Loucy (cell line): ENCODE data around the gene TBKBP1.
A peak's percentile ranks its signal among the peaks of the same experiment; 100 is the strongest.

Experiments used
- H2AFZ ChIP-seq: fragments of 200-600 bp; sonication (generic); 2 replicates; pipeline ENCODE4 v1.6.0; 2016; ENCODE audit warnings: antibody characterized with exemption, mild to moderate bottlenecking, low read length, moderate library complexity
- H3F3A ChIP-seq: fragments of 200-600 bp; 2 replicates; pipeline ENCODE4 v1.6.0; 2016; ENCODE audit warnings: antibody characterized with exemption, low read depth, mild to moderate bottlenecking
- H3K27me3 ChIP-seq: fragments of 200-600 bp; sonication (generic); 2 replicates; pipeline ENCODE4 v1.6.1; 2014; ENCODE audit warnings: low read length, mild to moderate bottlenecking; ENCODE audit not compliant: insufficient read depth, poor library complexity, severe bottlenecking
- H3K36me3 ChIP-seq: fragments of 200-600 bp; sonication (generic); 2 replicates; pipeline ENCODE4 v1.6.1; 2016; ENCODE audit warnings: low read length; ENCODE audit not compliant: insufficient read depth
- H3K4me1 ChIP-seq: fragments of 200-600 bp; sonication (generic); 2 replicates; pipeline ENCODE4 v1.5.1; 2014; ENCODE audit warnings: low read length, mild to moderate bottlenecking; ENCODE audit not compliant: insufficient read depth, poor library complexity, severe bottlenecking
- H3K4me2 ChIP-seq: fragments of 200-600 bp; sonication (generic); 2 replicates; pipeline ENCODE4 v1.6.0; 2014; ENCODE audit warnings: antibody characterized with exemption, low read length, low read depth, mild to moderate bottlenecking; ENCODE audit not compliant: poor library complexity, severe bottlenecking
- H3K4me3 ChIP-seq: fragments of 200-600 bp; sonication (generic); 2 replicates; pipeline ENCODE4 v1.5.1; 2014; ENCODE audit warnings: low read length, mild to moderate bottlenecking, mixed read lengths; ENCODE audit not compliant: poor library complexity, severe bottlenecking
- H3K79me2 ChIP-seq: fragments of 200-600 bp; sonication (generic); 2 replicates; pipeline ENCODE4 v1.6.1; 2014; ENCODE audit warnings: low read length; ENCODE audit not compliant: insufficient read depth
- H3K9ac ChIP-seq: fragments of 200-600 bp; sonication (generic); 2 replicates; pipeline ENCODE4 v1.6.0; 2014; ENCODE audit warnings: mild to moderate bottlenecking, low read depth, low read length, moderate library complexity; ENCODE audit not compliant: poor library complexity, severe bottlenecking
- H3K9me2 ChIP-seq: fragments of 200-600 bp; sonication (generic); replicated peaks from 2 replicates; pipeline ENCODE4 v1.6.1; 2016; ENCODE audit warnings: low read depth, low read length, mixed read lengths
- H3K9me3 ChIP-seq: fragments of 200-600 bp; sonication (generic); 2 replicates; pipeline ENCODE4 v1.6.1; 2014; ENCODE audit warnings: mild to moderate bottlenecking, antibody characterized with exemption, low read length, low read depth; ENCODE audit not compliant: insufficient read depth
- H4K20me1 ChIP-seq: fragments of 200-600 bp; sonication (generic); 2 replicates; pipeline ENCODE4 v1.6.0; 2014; ENCODE audit warnings: antibody characterized with exemption, low read length, mild to moderate bottlenecking; ENCODE audit not compliant: insufficient read depth, poor library complexity, severe bottlenecking
- EZH2phosphoT487 ChIP-seq: fragments of 200-600 bp; IDR thresholded peaks from 2 replicates; pipeline ENCODE4 v1.6.1; 2018; ENCODE audit warnings: antibody characterized with exemption, mild to moderate bottlenecking, moderate library complexity, borderline replicate concordance
- TF ChIP-seq, protein P1 (sequence below): fragments of 200-600 bp; sonication (generic); conservative IDR thresholded peaks from 2 replicates; pipeline ENCODE4 v1.5.1; 2014; ENCODE audit warnings: mild to moderate bottlenecking, antibody characterized with exemption, low read length

TBKBP1 gene

DNA sequence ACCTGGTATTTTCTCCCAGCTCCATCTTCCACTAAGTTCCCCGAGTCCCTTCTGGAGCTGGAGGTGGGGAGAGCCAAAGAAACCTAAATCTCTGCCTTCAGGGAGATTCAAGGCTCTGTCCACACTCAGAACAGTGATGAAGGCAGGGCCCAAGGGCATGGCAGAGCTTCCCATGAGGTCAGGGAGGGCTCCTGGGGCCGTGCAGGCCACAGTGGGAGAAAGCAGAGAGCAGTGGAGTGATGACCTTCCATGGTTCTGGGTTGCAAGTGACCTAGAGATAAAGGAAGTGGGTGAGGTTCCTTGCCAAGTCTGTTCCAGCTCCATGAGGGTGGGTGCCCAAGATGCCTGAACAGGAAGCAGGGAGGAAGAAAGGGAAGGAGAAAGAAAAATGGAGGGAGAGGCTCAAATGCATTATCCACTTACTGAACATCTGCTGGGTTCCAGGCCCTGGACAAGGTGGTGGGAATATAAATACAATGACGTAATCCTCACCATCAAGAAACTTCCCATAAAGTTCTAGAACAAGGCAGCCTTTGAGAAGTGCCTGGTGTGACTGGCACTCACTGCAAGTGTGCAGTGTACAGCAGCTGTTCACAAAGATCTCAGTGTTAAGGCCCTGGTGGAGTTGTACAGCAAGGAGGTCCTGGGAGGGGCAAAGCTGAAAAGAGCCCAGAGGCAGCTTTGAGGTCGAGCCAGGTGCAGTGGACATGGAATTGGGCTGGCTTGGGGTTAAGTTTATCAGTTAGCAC, 13.3 kb downstream of the TBKBP1 start:
- Histone ChIP-seq H3K36me3 (no peaks in the 10 kb centered on the region; the same call in 1 of the 2 replicates), H3K9me2 (no peaks in the 10 kb centered on the region), H3K9me3 (no peaks in the 10 kb centered on the region), H3K4me2 (peak overlapping the region; percentile 62), H3F3A (no peaks in the 10 kb centered on the region), H3K79me2 (no peaks in the 10 kb centered on the region), H4K20me1 (no peaks in the 10 kb centered on the region), H3K4me1 (peaks cover 53% of the 10 kb centered on the region), H3K9ac (peak overlapping the region; percentile 23), H3K4me3 (no peak overlapping the region), H2AFZ (no peak overlapping the region), H3K27me3 (no peaks in the 10 kb centered on the region)
- TF ChIP-seq, protein P1, sequence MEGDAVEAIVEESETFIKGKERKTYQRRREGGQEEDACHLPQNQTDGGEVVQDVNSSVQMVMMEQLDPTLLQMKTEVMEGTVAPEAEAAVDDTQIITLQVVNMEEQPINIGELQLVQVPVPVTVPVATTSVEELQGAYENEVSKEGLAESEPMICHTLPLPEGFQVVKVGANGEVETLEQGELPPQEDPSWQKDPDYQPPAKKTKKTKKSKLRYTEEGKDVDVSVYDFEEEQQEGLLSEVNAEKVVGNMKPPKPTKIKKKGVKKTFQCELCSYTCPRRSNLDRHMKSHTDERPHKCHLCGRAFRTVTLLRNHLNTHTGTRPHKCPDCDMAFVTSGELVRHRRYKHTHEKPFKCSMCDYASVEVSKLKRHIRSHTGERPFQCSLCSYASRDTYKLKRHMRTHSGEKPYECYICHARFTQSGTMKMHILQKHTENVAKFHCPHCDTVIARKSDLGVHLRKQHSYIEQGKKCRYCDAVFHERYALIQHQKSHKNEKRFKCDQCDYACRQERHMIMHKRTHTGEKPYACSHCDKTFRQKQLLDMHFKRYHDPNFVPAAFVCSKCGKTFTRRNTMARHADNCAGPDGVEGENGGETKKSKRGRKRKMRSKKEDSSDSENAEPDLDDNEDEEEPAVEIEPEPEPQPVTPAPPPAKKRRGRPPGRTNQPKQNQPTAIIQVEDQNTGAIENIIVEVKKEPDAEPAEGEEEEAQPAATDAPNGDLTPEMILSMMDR = no peak
- no peak for TF ChIP-seq EZH2phosphoT487

GRCh38 chr17:47707884-47708283, 13.9 kb downstream of the TBKBP1 start:
- Histone ChIP-seq H3K9me3 (no peaks in the 10 kb centered on the region), H3K36me3 (no peaks in the 10 kb centered on the region; the same call in 1 of the 2 replicates), H3K4me2 (no peak overlapping the region), H3F3A (no peaks in the 10 kb centered on the region), H4K20me1 (no peaks in the 10 kb centered on the region), H3K27me3 (no peaks in the 10 kb centered on the region), H2AFZ (no peak overlapping the region), H3K4me3 (no peak overlapping the region), H3K9me2 (no peaks in the 10 kb centered on the region), H3K4me1 (peaks cover 48% of the 10 kb centered on the region), H3K9ac (no peak overlapping the region), H3K79me2 (no peaks in the 10 kb centered on the region)
- TF ChIP-seq EZH2phosphoT487 = no peak
- TF ChIP-seq, protein P1 = no peak

DNA sequence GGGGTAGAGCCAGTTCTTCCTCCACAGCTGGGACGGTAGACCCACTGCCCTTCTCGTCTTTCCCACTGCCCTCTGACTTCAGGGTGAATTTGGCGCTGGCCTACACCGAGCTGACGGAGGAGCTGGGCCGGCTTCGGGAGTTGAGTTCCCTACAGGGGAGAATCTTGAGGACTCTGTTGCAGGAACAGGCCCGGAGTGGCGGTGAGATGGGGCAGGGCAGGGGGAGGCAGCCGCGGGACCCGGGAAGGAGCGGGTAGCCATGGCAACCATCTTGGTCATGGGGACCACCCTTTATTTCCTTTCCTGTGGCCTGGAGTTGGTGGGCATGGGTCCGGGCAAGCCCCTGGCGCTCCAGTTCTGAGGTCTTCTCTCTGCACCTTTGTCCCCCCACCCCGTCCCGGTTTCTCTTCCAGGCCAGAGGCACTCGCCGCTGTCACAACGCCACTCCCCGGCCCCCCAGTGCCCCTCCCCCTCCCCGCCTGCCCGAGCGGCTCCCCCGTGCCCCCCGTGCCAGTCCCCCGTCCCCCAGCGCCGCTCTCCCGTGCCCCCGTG, 14.4 kb downstream of the TBKBP1 start:
- Histone ChIP-seq H3K4me1 (peaks cover 43% of the 10 kb centered on the region), H3K4me3 (no peak overlapping the region), H4K20me1 (no peaks in the 10 kb centered on the region), H3K36me3 (no peaks in the 10 kb centered on the region; the same call in 1 of the 2 replicates), H3F3A (no peaks in the 10 kb centered on the region), H3K27me3 (no peaks in the 10 kb centered on the region), H3K4me2 (no peak overlapping the region), H3K9me2 (no peaks in the 10 kb centered on the region), H3K79me2 (no peaks in the 10 kb centered on the region), H3K9ac (no peak overlapping the region), H2AFZ (no peak overlapping the region), H3K9me3 (no peaks in the 10 kb centered on the region)
- TF ChIP-seq, protein P1 = no peak
- TF ChIP-seq EZH2phosphoT487 = no peak
